ENCODE measurements around the gene EIF1B. TPM values are rescaled to one million over a fixed set of nuclear protein-coding genes. Genes with fewer than 3 reads are reported as not detected.

Gene EIF1B
- total RNA-seq, 2 experiments from 2014 or later = 68.9 to 70.4 TPM

- ChIA-PET CTCF (interaction anchor here (1.0 kb wide), 1 partner anchor 8 kb away, joined by 3 read pairs; no protein-coding TSS in a partner anchor), POLR2A (no interaction called here)
These were observed 27.1 kb downstream of the EIF1B start for GRCh38 chr3:40336511-40337135.

DNA sequence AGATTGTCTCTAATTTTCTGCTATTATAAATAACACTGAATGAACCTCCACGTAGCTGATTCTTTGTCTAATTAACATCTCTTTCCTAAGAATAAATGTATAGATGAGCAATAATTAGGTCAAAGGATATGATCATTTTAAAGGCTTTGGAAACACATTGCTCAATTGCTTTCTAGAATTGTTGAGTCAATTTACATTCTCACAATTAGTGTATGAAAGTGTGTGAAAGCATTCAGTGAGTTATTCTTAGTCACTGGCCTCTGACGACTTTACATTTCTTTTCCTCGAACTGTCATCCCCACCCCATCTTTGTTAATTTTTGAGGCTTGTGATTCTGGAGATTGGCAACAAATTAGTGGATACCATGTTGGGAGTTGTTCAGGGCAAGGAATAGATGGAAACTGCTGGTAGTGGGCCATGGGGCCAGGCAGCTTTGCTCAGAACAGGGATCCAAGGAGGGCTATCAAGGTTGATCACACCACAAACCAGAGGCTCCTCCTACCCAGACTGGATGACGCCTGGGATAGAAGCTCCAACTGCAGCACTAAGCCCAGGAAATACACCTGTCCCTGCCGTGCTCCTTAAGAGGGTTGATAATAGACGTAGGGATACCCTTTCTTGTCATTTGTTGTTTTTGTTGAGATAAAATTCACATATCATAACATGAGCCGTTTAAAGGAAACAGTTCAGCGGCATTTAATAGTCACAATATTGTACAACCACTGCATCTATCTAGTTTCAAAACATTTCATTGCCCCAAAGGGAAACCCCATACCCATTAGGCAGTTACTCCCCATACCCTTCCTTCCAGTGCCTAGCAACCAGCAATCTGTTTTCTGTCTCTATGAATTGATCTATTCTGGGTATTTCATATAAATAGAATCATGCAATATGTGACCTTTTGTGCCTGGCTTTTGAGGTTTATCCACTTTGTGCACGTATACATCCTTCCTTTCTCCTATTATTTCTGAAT is 27.9 kb downstream of the EIF1B start:
- ChIA-PET CTCF (interaction anchor here (1.0 kb wide), 1 partner anchor 9 kb away, joined by 3 read pairs; no protein-coding TSS in a partner anchor), POLR2A (no interaction called here)

DNA sequence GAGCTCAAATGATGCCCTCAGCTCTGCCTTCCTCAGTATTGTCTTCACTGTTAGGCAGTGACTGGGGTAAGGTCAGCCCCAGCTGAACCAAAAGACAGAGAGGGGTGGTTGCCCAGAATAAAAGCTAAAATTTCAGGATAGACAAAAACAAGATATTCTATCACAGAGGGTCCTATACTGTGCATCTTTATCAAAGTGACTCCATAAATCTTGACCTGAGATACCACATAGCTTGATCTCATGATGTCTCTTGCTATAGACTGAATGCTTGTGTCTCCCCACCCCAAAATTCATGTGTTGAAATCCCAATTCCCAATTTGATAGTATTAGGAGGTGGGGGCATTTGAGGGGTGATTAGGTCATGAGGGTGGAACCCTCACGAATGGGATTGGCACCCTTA is 30.4 kb downstream of the EIF1B start:
- CTCF ChIA-PET = interaction anchor here (1.1 kb wide), 1 partner anchor 13 kb away, joined by 3 read pairs; no protein-coding TSS in a partner anchor
- POLR2A ChIA-PET = no interaction called here

DNA sequence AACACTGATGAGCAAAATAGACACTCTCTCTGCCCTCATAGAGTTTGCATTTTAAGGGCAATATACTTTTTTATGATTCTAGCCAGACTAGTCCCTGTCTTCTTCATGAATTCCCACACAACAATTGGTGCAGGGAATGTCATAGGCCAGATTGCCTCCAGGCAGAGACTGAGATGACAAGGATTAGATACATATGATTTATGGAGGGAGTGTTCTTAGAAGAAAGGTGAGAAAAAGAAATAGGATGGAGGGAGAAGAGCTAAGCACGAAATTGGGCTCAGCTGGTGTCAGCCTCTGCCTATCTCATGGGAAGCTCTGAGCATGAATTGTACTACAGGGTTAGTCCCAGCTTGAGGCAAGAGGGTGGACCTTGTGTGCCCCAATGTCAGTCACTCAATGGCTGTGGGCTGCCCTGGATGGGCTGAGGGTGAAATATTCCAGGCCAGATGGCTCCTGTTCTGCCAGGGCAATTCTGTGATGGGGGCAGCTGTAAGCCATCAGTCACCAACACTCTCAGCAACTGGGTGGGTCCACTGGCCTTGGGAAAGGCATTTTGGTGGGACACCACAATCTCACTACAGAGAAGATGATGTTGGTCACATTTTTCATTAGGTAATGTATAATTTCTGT is 31.1 kb downstream of the EIF1B start:
- ChIA-PET CTCF (no interaction called here), POLR2A (no interaction called here)

GRCh38 chr3:40341671-40342070 is 32.2 kb downstream of the EIF1B start:
- ChIA-PET POLR2A (interaction anchor here (0.7 kb wide), 1 partner anchor 164 kb away, joined by 5 read pairs; the partner anchor contains the start of gene ZNF620), CTCF (no interaction called here)

- ChIA-PET POLR2A (no interaction called here), CTCF (no interaction called here)
These were observed 41.0 kb downstream of the EIF1B start for GRCh38 chr3:40350529-40350928.

- ChIA-PET POLR2A (no interaction called here), CTCF (no interaction called here)
These were observed 45.9 kb downstream of the EIF1B start for GRCh38 chr3:40355410-40355809.

- CTCF ChIA-PET = no interaction called here
- POLR2A ChIA-PET = no interaction called here
These were observed 48.9 kb downstream of the EIF1B start for GRCh38 chr3:40358454-40358853.

Other genes starting within 250 kb of the EIF1B start
- gene ENTPD3, start 77.5 kb downstream of the EIF1B start, total RNA-seq = not detected
- 1,000 to 10,000 TPM; 2,745 to 2,812 TPM for gene RPL14, start 147.6 kb downstream of the EIF1B start, total RNA-seq
- gene ZNF619, start 167.4 kb downstream of the EIF1B start, total RNA-seq = 1 to 10 TPM; 7.3 to 7.5 TPM
- 1 to 10 TPM; 6.2 to 6.7 TPM for gene ZNF620, start 196.3 kb downstream of the EIF1B start, total RNA-seq
- 10 to 100 TPM; 19.1 to 20.1 TPM for gene ZNF621, start 215.3 kb downstream of the EIF1B start, total RNA-seq

Data from activated CD8-positive, alpha-beta memory T cell treated with anti-CD3 and anti-CD28 coated beads for 36 hours (primary cell).